Measurements from ENCODE around the gene PAQR4. TPM values are rescaled to one million over a fixed set of nuclear protein-coding genes. Genes with fewer than 3 reads are reported as not detected.

PAQR4 gene
- total RNA-seq, 2 donors from 2014 or later, result 30.5 to 32.0 TPM

DNA sequence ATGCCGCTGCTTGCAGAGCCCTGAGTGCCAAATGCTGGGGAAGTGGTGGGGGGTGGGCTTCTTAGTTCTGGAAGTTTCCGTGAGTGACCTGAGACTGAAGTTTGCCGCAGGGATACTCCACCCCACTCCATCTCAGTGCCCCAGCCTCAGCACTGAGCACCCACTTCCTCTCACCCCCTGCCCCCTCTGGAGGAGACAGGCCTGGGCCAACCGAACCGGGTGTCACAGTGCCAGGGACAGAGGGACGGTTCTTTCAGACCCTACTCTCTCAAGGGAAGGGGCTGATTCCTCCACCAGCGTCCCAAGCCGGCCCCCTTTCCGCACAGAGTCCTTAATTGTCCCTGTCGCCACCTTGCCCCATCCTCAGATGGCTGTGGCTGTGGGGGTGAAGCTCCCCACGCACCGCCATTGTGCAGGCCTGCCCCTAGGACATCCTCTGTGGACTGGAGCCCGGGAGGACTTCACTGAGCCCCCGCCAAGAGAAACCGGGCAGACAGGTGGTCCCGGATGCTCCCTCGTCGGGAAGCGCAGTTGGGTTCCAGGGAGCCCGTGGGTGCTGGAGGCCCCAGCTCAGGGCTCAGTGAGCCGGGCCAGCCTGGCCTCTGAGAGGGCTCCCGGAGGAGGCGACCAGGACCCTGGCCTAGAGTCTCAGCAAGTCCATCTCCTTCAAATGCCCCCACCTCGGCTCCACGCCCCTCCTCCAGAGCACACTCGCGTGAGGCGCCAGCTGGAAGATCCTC lies 6.6 kb upstream of the PAQR4 start:
- H3K4me1 ChIP-seq (ENCODE audit: control insufficient read depth, insufficient read depth, low read length), result no peaks in the 10 kb centered on the region
- no peaks in the 10 kb centered on the region for H3K9me3 ChIP-seq (ENCODE audit: control insufficient read depth, low read length)
- Mint-ChIP-seq H3K27ac (no peak overlapping the region), H3K9me3 (no peaks in the 10 kb centered on the region), H3K4me1 (peaks cover 2% of the 10 kb centered on the region), H3K27me3 (ENCODE audit: insufficient read depth) (peaks cover 40% of the 10 kb centered on the region), H3K4me3 (peak overlapping the region; percentile 37), H3K36me3 (ENCODE audit: low read depth) (no peaks in the 10 kb centered on the region)
- H3K9ac ChIP-seq (ENCODE audit: extremely low read depth, low read length, poor library complexity, severe bottlenecking), result no peak overlapping the region
- H3K27me3 ChIP-seq (ENCODE audit: control insufficient read depth, insufficient read depth, low read length, poor library complexity, severe bottlenecking), result peaks cover 4% of the 10 kb centered on the region
- H3K4me3 ChIP-seq (ENCODE audit: low read length), result no peak overlapping the region
- no peak overlapping the region for H3K27ac ChIP-seq (ENCODE audit: low read depth, low read length)
- TF ChIP-seq, protein P1, sequence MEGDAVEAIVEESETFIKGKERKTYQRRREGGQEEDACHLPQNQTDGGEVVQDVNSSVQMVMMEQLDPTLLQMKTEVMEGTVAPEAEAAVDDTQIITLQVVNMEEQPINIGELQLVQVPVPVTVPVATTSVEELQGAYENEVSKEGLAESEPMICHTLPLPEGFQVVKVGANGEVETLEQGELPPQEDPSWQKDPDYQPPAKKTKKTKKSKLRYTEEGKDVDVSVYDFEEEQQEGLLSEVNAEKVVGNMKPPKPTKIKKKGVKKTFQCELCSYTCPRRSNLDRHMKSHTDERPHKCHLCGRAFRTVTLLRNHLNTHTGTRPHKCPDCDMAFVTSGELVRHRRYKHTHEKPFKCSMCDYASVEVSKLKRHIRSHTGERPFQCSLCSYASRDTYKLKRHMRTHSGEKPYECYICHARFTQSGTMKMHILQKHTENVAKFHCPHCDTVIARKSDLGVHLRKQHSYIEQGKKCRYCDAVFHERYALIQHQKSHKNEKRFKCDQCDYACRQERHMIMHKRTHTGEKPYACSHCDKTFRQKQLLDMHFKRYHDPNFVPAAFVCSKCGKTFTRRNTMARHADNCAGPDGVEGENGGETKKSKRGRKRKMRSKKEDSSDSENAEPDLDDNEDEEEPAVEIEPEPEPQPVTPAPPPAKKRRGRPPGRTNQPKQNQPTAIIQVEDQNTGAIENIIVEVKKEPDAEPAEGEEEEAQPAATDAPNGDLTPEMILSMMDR (conservative IDR thresholded peaks at IDR 0.05), result no peak
- 58 to 76% methylated on average over 11 to 28 of the region's 28 CpGs for WGBS, 2 experiments (ENCODE audit: insufficient coverage in 1 of 2, insufficient read length in 1 of 2)
- H3K36me3 ChIP-seq (ENCODE audit: control insufficient read depth, insufficient read depth, low read length), result no peaks in the 10 kb centered on the region
- DNase-seq, result peak; percentile 65

DNA sequence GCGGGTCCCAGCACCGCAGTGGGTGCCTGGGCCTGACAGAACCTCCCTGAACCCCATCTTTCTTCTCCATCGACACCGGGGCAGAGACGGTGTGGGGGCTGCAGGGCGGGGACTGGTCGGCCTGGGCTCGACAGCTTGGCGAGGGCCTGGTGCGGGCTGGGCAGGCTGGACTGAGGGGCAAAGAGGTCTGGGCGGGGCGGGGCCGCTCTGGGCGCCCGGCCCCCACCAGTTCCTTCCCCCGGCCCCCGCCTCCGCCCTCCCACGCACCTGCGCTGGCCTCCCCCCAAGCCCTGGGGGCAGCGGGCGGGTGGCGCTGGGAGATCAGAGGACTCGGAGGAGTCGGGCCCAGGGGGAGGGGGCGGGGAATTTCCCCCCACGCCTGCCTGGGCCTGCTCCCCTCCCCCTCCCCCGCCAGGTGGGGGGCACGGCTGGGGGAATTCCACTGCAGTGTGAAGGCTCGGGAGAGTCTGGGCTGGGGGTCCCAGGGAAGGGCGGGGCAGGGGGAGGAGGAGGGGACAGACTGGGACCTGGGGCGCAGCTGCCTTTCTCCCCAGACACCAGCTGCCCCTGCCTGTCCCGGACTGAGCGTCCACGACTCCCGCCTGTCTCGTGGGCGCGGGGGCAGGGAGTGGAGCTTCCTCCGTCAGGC lies 6.0 kb upstream of the PAQR4 start:
- Histone ChIP-seq H3K9ac (ENCODE audit: extremely low read depth, low read length, poor library complexity, severe bottlenecking) (no peak overlapping the region), H3K27me3 (ENCODE audit: control insufficient read depth, insufficient read depth, low read length, poor library complexity, severe bottlenecking) (peaks cover 4% of the 10 kb centered on the region), H3K36me3 (ENCODE audit: control insufficient read depth, insufficient read depth, low read length) (no peaks in the 10 kb centered on the region), H3K4me1 (ENCODE audit: control insufficient read depth, insufficient read depth, low read length) (no peaks in the 10 kb centered on the region), H3K9me3 (ENCODE audit: control insufficient read depth, low read length) (no peaks in the 10 kb centered on the region), H3K4me3 (ENCODE audit: low read length) (peak overlapping the region; percentile 88), H3K27ac (ENCODE audit: low read depth, low read length) (no peak overlapping the region)
- H3K27me3 Mint-ChIP-seq (ENCODE audit: insufficient read depth), result peaks cover 46% of the 10 kb centered on the region
- H3K4me1 Mint-ChIP-seq, result peaks cover 2% of the 10 kb centered on the region
- H3K4me3 Mint-ChIP-seq, result peak overlapping the region; percentile 68
- 3 to 21% methylated on average over 6 to 35 of the region's 40 CpGs for WGBS, 2 experiments (ENCODE audit: insufficient coverage in 1 of 2, insufficient read length in 1 of 2)
- peak; percentile 69 for DNase-seq
- TF ChIP-seq, protein P1 (conservative IDR thresholded peaks at IDR 0.05), result no peak
- no peak overlapping the region for H3K27ac Mint-ChIP-seq
- peaks cover 2% of the 10 kb centered on the region for H3K36me3 Mint-ChIP-seq (ENCODE audit: low read depth)
- no peaks in the 10 kb centered on the region for H3K9me3 Mint-ChIP-seq

DNA sequence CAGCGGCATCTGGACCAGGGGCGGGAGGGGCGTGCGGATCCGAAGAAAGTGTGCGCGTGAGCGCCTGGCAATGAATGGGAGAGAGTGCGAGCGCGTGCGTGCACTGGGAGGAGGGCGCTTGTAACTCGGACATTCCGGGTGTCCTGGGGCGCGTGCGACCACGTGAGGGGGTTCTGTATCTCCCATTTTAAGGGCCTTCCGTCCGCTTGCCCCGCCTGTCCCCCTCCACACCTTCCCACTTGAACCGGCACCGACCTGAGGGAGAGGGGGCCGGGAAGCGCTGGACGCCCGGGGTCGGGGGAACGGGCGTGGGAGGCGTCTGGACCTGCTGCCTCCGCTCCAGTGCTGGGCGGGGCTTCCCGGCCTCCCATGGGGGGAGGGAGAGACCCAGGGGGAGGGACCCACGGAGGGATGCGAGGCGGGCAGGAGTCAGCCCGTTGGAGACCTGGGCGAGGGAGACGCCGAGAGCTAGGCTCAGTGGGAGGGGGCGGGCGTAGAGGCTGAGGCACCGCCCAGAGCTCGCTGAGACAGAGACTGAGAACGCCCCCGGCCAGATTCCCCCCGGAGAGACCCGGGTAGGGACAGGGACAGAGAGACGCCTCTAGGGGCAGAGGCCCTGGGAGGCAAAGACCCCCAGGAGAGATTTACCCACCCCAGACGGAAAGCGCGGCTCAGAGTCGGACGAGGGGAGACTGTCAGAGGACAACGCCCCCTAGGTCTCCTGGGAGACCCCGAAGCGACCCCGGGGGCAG lies 5.2 kb upstream of the PAQR4 start, which contains the start of gene KREMEN2:
KREMEN2 (plus strand) TSS at position 553 of the 752 bp plus-strand sequence. CDS start 246 bp downstream, outside the sequence.
- Histone ChIP-seq H3K27me3 (ENCODE audit: control insufficient read depth, insufficient read depth, low read length, poor library complexity, severe bottlenecking) (peaks cover 4% of the 10 kb centered on the region), H3K36me3 (ENCODE audit: control insufficient read depth, insufficient read depth, low read length) (no peaks in the 10 kb centered on the region), H3K9me3 (ENCODE audit: control insufficient read depth, low read length) (no peaks in the 10 kb centered on the region), H3K4me3 (ENCODE audit: low read length) (peak within 1 kb of the TSS; percentile 88), H3K9ac (ENCODE audit: extremely low read depth, low read length, poor library complexity, severe bottlenecking) (peak within 1 kb of the TSS; percentile 20), H3K4me1 (ENCODE audit: control insufficient read depth, insufficient read depth, low read length) (peaks cover 5% of the 10 kb centered on the region), H3K27ac (ENCODE audit: low read depth, low read length) (no peak within 1 kb of the TSS)
- Mint-ChIP-seq H3K4me3 (peak within 1 kb of the TSS; percentile 68), H3K9me3 (no peaks in the 10 kb centered on the region), H3K4me1 (peaks cover 2% of the 10 kb centered on the region), H3K27ac (peak within 1 kb of the TSS; percentile 46), H3K36me3 (ENCODE audit: low read depth) (peaks cover 4% of the 10 kb centered on the region), H3K27me3 (ENCODE audit: insufficient read depth) (peaks cover 53% of the 10 kb centered on the region)
- DNase-seq, result peak; percentile 93
- 0 to 2% methylated on average over 31 to 60 of the region's 60 CpGs for WGBS, 2 experiments (ENCODE audit: insufficient coverage in 1 of 2, insufficient read length in 1 of 2)
- TF ChIP-seq, protein P1 (conservative IDR thresholded peaks at IDR 0.05), result peak; percentile 61

All from endodermal cell (in vitro differentiated cells).